Measurements from ENCODE around the gene SH3TC2. TPM values are rescaled to one million over a fixed set of nuclear protein-coding genes. Genes with fewer than 3 reads are reported as not detected.

SH3TC2 gene
- total and polyA plus RNA-seq, 2 donors (not counting 1 experiment from before 2014, with no cell fraction given) = not detected

- Histone ChIP-seq H3K4me2 (replicated peaks; ENCODE audit: low read depth, low read length, poor library complexity, severe bottlenecking) (no peak overlapping the region), H4K20me1 (ENCODE audit: control insufficient read depth, insufficient read depth, low read length, poor library complexity, severe bottlenecking) (no peaks in the 10 kb centered on the region), H2AFZ (ENCODE audit: insufficient read depth, low read depth, low read length, poor library complexity, severe bottlenecking) (no peak overlapping the region), H3K9me3 (ENCODE audit: control extremely low read depth in 1 of 3, control insufficient read depth in 2 of 3, insufficient read depth in 1 of 3, low read length in 2 of 3) (peaks cover 0 to 10% (median 0%) of the 10 kb centered on the region in 3 donors), H3K4me3 (ENCODE audit: control extremely low read depth in 1 of 5, extremely low read depth in 1 of 5, insufficient read depth in 1 of 5, low read depth in 2 of 5, low read length in 4 of 5) (no peak overlapping the region), H3K27ac (ENCODE audit: low read length in 2 of 2) (no peak overlapping the region), H3K36me3 (replicated peaks in 1 of 2; ENCODE audit: control extremely low read depth in 1 of 2, control insufficient read depth in 1 of 2, extremely low read depth in 1 of 2, insufficient read depth in 2 of 2, low read length in 1 of 2) (no peaks in the 10 kb centered on the region), H3K27me3 (replicated peaks in 1 of 4; ENCODE audit: control extremely low read depth in 1 of 4, control insufficient read depth in 3 of 4, insufficient read depth in 4 of 4, low read length in 3 of 4) (no peaks in the 10 kb centered on the region), H3K79me2 (ENCODE audit: control insufficient read depth, insufficient read depth, low read length) (no peaks in the 10 kb centered on the region), H3K9ac (ENCODE audit: low read length) (no peak overlapping the region), H3K4me1 (ENCODE audit: control insufficient read depth in 2 of 2, insufficient read depth in 2 of 2, low read length in 2 of 2) (no peaks in the 10 kb centered on the region)
- CTCF ChIA-PET = interaction anchor here (0.5 to 1.0 kb wide), 2 partner anchors 44 to 1266 kb away, joined by 3 to 4 read pairs; no protein-coding TSS in a partner anchor
- Mint-ChIP-seq H3K27me3 (peaks cover 24% of the 10 kb centered on the region), H3K4me1 (no peaks in the 10 kb centered on the region), H3K4me3 (no peak overlapping the region), H3K9me3 (ENCODE audit: insufficient read depth) (peaks cover 3% of the 10 kb centered on the region), H3K27ac (no peak overlapping the region)
- TF ChIP-seq EZH2 (IDR thresholded peaks at IDR 0.05; ENCODE audit: borderline replicate concordance, insufficient read depth, low read depth, low read length, poor library complexity, severe bottlenecking) = no peak
- TF ChIP-seq CTCF (IDR thresholded peaks at IDR 0.05) = no peak
- DNase-seq (no peak), ATAC-seq (ENCODE audit: low read depth) (no peak)
- intact Hi-C loops (cut with micrococcal nuclease) = no loop called here
- POLR2A ChIA-PET = no interaction called here
- WGBS (ENCODE audit: insufficient coverage) = no CpG with 5 or more reads among the region's 1 CpG
Measured at GRCh38 chr5:149071216-149071615, 8.4 kb upstream of the SH3TC2 start.

- DNase-seq = no peak
- ChIA-PET CTCF (no interaction called here), POLR2A (no interaction called here)
- no peaks in the 10 kb centered on the region for H3K4me1 Mint-ChIP-seq
- no peak for ATAC-seq (ENCODE audit: low read depth)
- no peak overlapping the region for H3K27ac ChIP-seq (ENCODE audit: low read length in 2 of 2)
- intact Hi-C loops (cut with micrococcal nuclease) = no loop called here
- no peak overlapping the region for H3K4me3 Mint-ChIP-seq
- no peak overlapping the region for H2AFZ ChIP-seq (ENCODE audit: insufficient read depth, low read depth, low read length, poor library complexity, severe bottlenecking)
- no peaks in the 10 kb centered on the region for H4K20me1 ChIP-seq (ENCODE audit: control insufficient read depth, insufficient read depth, low read length, poor library complexity, severe bottlenecking)
- TF ChIP-seq EZH2 (IDR thresholded peaks at IDR 0.05; ENCODE audit: borderline replicate concordance, insufficient read depth, low read depth, low read length, poor library complexity, severe bottlenecking) = no peak
- TF ChIP-seq CTCF (IDR thresholded peaks at IDR 0.05) = no peak
- no peak overlapping the region for H3K4me2 ChIP-seq (replicated peaks; ENCODE audit: low read depth, low read length, poor library complexity, severe bottlenecking)
- H3K9me3 Mint-ChIP-seq (ENCODE audit: insufficient read depth) = peaks cover 3% of the 10 kb centered on the region
- H3K9me3 ChIP-seq (ENCODE audit: control extremely low read depth in 1 of 3, control insufficient read depth in 2 of 3, insufficient read depth in 1 of 3, low read length in 2 of 3) = peaks cover 0 to under 1% (median 0%) of the 10 kb centered on the region in 3 donors
- no peak overlapping the region for H3K27ac Mint-ChIP-seq
- H3K4me1 ChIP-seq (ENCODE audit: control insufficient read depth in 2 of 2, insufficient read depth in 2 of 2, low read length in 2 of 2) = no peaks in the 10 kb centered on the region
- H3K27me3 Mint-ChIP-seq = peaks cover 18% of the 10 kb centered on the region
- no peaks in the 10 kb centered on the region for H3K27me3 ChIP-seq (replicated peaks in 1 of 4; ENCODE audit: control extremely low read depth in 1 of 4, control insufficient read depth in 3 of 4, insufficient read depth in 4 of 4, low read length in 3 of 4)
- H3K4me3 ChIP-seq (ENCODE audit: control extremely low read depth in 1 of 5, extremely low read depth in 1 of 5, insufficient read depth in 1 of 5, low read depth in 2 of 5, low read length in 4 of 5) = no peak overlapping the region
- H3K9ac ChIP-seq (ENCODE audit: low read length) = no peak overlapping the region
- 88% methylated on average over 2 of the region's 2 CpGs for WGBS (ENCODE audit: insufficient coverage)
- no peaks in the 10 kb centered on the region for H3K79me2 ChIP-seq (ENCODE audit: control insufficient read depth, insufficient read depth, low read length)
- H3K36me3 ChIP-seq (replicated peaks in 1 of 2; ENCODE audit: control extremely low read depth in 1 of 2, control insufficient read depth in 1 of 2, extremely low read depth in 1 of 2, insufficient read depth in 2 of 2, low read length in 1 of 2) = no peaks in the 10 kb centered on the region
Measured at GRCh38 chr5:149069711-149070110, 6.8 kb upstream of the SH3TC2 start.

Measured in B cell (primary cell).